Loucy (cell line): ENCODE measurements around the gene CSRP2.

ENCODE experiments used
- H2AFZ ChIP-seq: fragments of 200-600 bp; sonication (generic); 2 replicates; pipeline ENCODE4 v1.6.0; 2016; ENCODE audit warnings: antibody characterized with exemption, mild to moderate bottlenecking, low read length, moderate library complexity
- H3F3A ChIP-seq: fragments of 200-600 bp; 2 replicates; pipeline ENCODE4 v1.6.0; 2016; ENCODE audit warnings: antibody characterized with exemption, low read depth, mild to moderate bottlenecking
- H3K27me3 ChIP-seq: fragments of 200-600 bp; sonication (generic); 2 replicates; pipeline ENCODE4 v1.6.1; 2014; ENCODE audit warnings: low read length, mild to moderate bottlenecking; ENCODE audit not compliant: insufficient read depth, poor library complexity, severe bottlenecking
- H3K36me3 ChIP-seq: fragments of 200-600 bp; sonication (generic); 2 replicates; pipeline ENCODE4 v1.6.1; 2016; ENCODE audit warnings: low read length; ENCODE audit not compliant: insufficient read depth
- H3K4me1 ChIP-seq: fragments of 200-600 bp; sonication (generic); 2 replicates; pipeline ENCODE4 v1.5.1; 2014; ENCODE audit warnings: low read length, mild to moderate bottlenecking; ENCODE audit not compliant: insufficient read depth, poor library complexity, severe bottlenecking
- H3K4me2 ChIP-seq: fragments of 200-600 bp; sonication (generic); 2 replicates; pipeline ENCODE4 v1.6.0; 2014; ENCODE audit warnings: antibody characterized with exemption, low read length, low read depth, mild to moderate bottlenecking; ENCODE audit not compliant: poor library complexity, severe bottlenecking
- H3K4me3 ChIP-seq: fragments of 200-600 bp; sonication (generic); 2 replicates; pipeline ENCODE4 v1.5.1; 2014; ENCODE audit warnings: low read length, mild to moderate bottlenecking, mixed read lengths; ENCODE audit not compliant: poor library complexity, severe bottlenecking
- H3K79me2 ChIP-seq: fragments of 200-600 bp; sonication (generic); 2 replicates; pipeline ENCODE4 v1.6.1; 2014; ENCODE audit warnings: low read length; ENCODE audit not compliant: insufficient read depth
- H3K9ac ChIP-seq: fragments of 200-600 bp; sonication (generic); 2 replicates; pipeline ENCODE4 v1.6.0; 2014; ENCODE audit warnings: mild to moderate bottlenecking, low read depth, low read length, moderate library complexity; ENCODE audit not compliant: poor library complexity, severe bottlenecking
- H3K9me2 ChIP-seq: fragments of 200-600 bp; sonication (generic); replicated peaks from 2 replicates; pipeline ENCODE4 v1.6.1; 2016; ENCODE audit warnings: low read depth, low read length, mixed read lengths
- H3K9me3 ChIP-seq: fragments of 200-600 bp; sonication (generic); 2 replicates; pipeline ENCODE4 v1.6.1; 2014; ENCODE audit warnings: mild to moderate bottlenecking, antibody characterized with exemption, low read length, low read depth; ENCODE audit not compliant: insufficient read depth
- H4K20me1 ChIP-seq: fragments of 200-600 bp; sonication (generic); 2 replicates; pipeline ENCODE4 v1.6.0; 2014; ENCODE audit warnings: antibody characterized with exemption, low read length, mild to moderate bottlenecking; ENCODE audit not compliant: insufficient read depth, poor library complexity, severe bottlenecking
- EZH2phosphoT487 ChIP-seq: fragments of 200-600 bp; IDR thresholded peaks from 2 replicates; pipeline ENCODE4 v1.6.1; 2018; ENCODE audit warnings: antibody characterized with exemption, mild to moderate bottlenecking, moderate library complexity, borderline replicate concordance
- TF ChIP-seq, protein P1 (sequence below): fragments of 200-600 bp; sonication (generic); conservative IDR thresholded peaks from 2 replicates; pipeline ENCODE4 v1.5.1; 2014; ENCODE audit warnings: mild to moderate bottlenecking, antibody characterized with exemption, low read length

The CSRP2 gene

DNA sequence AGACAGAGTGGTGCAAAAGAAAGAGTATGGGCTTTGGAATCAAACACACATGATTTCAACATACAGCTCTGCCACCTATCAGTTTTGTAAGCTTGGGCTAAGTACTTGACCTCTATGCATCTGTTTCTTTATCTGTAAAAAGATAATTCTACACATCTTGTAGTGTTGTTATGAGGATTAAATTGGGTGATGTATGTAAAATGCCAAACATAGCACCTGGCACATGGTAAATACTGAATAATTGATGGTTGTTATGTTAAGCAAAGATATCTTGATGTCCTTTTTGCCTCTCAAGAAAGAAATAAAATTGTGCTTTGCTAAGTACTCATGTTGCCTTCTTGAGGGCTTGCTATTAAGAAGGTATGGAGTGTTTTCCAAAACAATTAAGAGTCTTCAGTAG, 2.3 kb upstream of the CSRP2 start:
- Histone ChIP-seq H3K27me3 (no peaks in the 10 kb centered on the region), H3K9ac (no peak overlapping the region), H3F3A (no peaks in the 10 kb centered on the region), H3K9me3 (no peaks in the 10 kb centered on the region), H3K79me2 (no peaks in the 10 kb centered on the region), H2AFZ (no peak overlapping the region), H3K36me3 (no peaks in the 10 kb centered on the region), H3K9me2 (no peaks in the 10 kb centered on the region), H3K4me3 (no peak overlapping the region), H3K4me1 (no peaks in the 10 kb centered on the region), H4K20me1 (no peaks in the 10 kb centered on the region), H3K4me2 (no peak overlapping the region)
- TF ChIP-seq, protein P1, sequence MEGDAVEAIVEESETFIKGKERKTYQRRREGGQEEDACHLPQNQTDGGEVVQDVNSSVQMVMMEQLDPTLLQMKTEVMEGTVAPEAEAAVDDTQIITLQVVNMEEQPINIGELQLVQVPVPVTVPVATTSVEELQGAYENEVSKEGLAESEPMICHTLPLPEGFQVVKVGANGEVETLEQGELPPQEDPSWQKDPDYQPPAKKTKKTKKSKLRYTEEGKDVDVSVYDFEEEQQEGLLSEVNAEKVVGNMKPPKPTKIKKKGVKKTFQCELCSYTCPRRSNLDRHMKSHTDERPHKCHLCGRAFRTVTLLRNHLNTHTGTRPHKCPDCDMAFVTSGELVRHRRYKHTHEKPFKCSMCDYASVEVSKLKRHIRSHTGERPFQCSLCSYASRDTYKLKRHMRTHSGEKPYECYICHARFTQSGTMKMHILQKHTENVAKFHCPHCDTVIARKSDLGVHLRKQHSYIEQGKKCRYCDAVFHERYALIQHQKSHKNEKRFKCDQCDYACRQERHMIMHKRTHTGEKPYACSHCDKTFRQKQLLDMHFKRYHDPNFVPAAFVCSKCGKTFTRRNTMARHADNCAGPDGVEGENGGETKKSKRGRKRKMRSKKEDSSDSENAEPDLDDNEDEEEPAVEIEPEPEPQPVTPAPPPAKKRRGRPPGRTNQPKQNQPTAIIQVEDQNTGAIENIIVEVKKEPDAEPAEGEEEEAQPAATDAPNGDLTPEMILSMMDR = no peak
- no peak for TF ChIP-seq EZH2phosphoT487

DNA sequence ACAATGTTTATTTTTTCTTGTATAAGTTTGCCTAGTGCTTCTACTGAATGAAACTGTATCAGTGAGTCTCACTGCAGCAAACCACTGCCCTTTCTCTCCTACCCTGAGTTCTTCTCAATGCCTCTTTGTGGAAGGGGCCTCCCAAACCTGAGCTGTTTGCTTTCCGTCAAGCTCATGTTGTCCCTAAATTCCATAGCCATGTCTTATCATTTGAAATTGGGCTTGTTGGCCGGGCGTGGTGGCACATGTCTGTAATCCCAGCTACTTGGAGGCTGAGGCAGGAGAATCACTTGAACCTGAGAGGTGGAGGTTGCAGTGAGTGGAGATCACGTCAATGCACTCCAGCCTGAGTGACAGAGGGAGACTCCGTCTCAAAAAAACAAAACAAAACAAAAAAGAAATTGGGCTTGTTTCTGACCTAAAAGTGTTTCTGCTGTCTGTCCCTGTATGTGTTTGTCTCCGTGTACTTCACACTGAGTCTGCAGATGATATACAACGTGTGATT, 1.8 kb upstream of the CSRP2 start:
- Histone ChIP-seq H3K36me3 (no peaks in the 10 kb centered on the region), H2AFZ (no peak overlapping the region), H3K9me2 (no peaks in the 10 kb centered on the region), H3K79me2 (no peaks in the 10 kb centered on the region), H3K9ac (no peak overlapping the region), H4K20me1 (no peaks in the 10 kb centered on the region), H3K4me1 (no peaks in the 10 kb centered on the region), H3F3A (no peaks in the 10 kb centered on the region), H3K9me3 (no peaks in the 10 kb centered on the region), H3K27me3 (no peaks in the 10 kb centered on the region), H3K4me2 (no peak overlapping the region), H3K4me3 (no peak overlapping the region)
- no peak for TF ChIP-seq EZH2phosphoT487
- TF ChIP-seq, protein P1 = no peak

DNA sequence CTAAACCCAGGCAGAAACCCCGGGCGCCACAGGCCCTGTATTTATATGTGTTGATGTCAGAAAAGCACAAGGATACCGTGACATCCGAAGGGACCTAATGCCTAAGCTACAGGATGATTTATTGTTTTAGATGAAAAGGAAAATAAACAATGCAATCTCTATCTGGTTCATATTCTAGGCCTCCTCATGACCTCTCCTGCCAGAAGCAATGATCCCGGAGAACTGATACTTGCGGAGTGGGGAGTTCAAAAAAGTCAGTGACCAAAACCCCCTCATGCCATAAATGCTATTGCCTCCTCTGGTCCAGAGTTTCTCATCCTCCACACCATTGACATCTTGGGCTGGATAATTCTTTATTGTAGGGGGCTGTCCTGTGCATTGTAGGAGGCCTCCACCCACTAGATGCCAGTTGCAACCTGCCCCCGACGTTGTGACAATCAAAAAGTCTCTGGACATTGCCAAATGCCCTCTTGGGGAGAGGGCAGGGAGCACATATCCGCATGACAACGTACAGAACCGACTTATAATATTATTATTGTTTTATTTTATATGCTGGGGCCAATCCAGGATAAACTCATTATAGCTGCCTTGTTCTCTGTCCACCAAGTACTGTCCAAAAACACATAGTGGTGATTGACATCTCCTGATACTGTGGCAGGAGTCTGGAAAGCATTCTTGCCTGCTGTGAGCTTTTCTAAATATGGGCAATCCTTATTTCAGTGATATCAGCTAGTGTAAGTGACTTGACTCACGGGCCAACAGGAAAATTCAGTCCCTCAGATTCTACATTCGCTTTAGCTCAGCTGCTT, 1.1 kb upstream of the CSRP2 start:
- Histone ChIP-seq H3K9me3 (no peaks in the 10 kb centered on the region), H3K27me3 (no peaks in the 10 kb centered on the region), H3K4me1 (no peaks in the 10 kb centered on the region), H3K79me2 (no peaks in the 10 kb centered on the region), H3K4me3 (no peak overlapping the region), H3F3A (no peaks in the 10 kb centered on the region), H3K9ac (no peak overlapping the region), H3K9me2 (no peaks in the 10 kb centered on the region), H4K20me1 (no peaks in the 10 kb centered on the region), H3K36me3 (no peaks in the 10 kb centered on the region), H3K4me2 (no peak overlapping the region), H2AFZ (no peak overlapping the region)
- TF ChIP-seq EZH2phosphoT487 = no peak
- TF ChIP-seq, protein P1 = no peak
